H1 (cell line): ENCODE results near the gene HSF4. TPM values are rescaled to one million over a fixed set of nuclear protein-coding genes. Genes with fewer than 3 reads are reported as not detected.
A peak's percentile ranks its signal among the peaks of the same experiment; 100 is the strongest.

Experiments used
- BCL11A ChIP-seq, 2 experiments: IDR thresholded peaks; one replicate each; pipeline ENCODE4 v1.6.1; 2011; ENCODE audit warnings: low read depth in 2 of 2, low read length in 2 of 2, mild to moderate bottlenecking in 2 of 2
- EZH2 ChIP-seq: fragments of 200-600 bp; sonication (generic); IDR thresholded peaks from 2 replicates; pipeline ENCODE4 v1.7.1; 2012; ENCODE audit warnings: low read depth, mild to moderate bottlenecking, moderate library complexity, low read length, inconsistent platforms; ENCODE audit not compliant: severe bottlenecking
- RXRA ChIP-seq: IDR thresholded peaks from 2 replicates; pipeline ENCODE4 v1.6.1; 2011; ENCODE audit warnings: low read depth, mild to moderate bottlenecking, low read length, moderate library complexity; ENCODE audit not compliant: insufficient read depth
- polyA plus RNA-seq, 7 experiments: library from polyadenylated mRNA; depleted of rRNA in 3 of 7; stranded (reverse) in 5 of 7; unstranded in 2 of 7; fragments of >200 nt in 5 of 7; fragments of 200-250 nt in 2 of 7; gene quantifications; 1 replicate in 5 of 7; 2 replicates in 1 of 7; 4 replicates in 1 of 7; pipeline versions ENCODE4 v1.2.1 to v1.2.3, GENCODE V29; 2011 to 2013; ENCODE audit warnings: missing spikeins in 2 of 7, mixed read lengths in 2 of 7
- total RNA-seq: library from RNA; stranded (reverse); fragmentation: NEBNext Ultra II Directional; extraction: Animal tissue kit (Norgen Biotek cat#: 25700); gene quantifications from 2 replicates; pipeline ENCODE4 v1.2.1, GENCODE V29; 2021

HSF4 gene
- total and polyA plus RNA-seq, 2 of the 8 experiments (the other 6 are each of a cell fraction or from before 2014, with no cell fraction given): 0.14 TPM; not detected in 1

DNA sequence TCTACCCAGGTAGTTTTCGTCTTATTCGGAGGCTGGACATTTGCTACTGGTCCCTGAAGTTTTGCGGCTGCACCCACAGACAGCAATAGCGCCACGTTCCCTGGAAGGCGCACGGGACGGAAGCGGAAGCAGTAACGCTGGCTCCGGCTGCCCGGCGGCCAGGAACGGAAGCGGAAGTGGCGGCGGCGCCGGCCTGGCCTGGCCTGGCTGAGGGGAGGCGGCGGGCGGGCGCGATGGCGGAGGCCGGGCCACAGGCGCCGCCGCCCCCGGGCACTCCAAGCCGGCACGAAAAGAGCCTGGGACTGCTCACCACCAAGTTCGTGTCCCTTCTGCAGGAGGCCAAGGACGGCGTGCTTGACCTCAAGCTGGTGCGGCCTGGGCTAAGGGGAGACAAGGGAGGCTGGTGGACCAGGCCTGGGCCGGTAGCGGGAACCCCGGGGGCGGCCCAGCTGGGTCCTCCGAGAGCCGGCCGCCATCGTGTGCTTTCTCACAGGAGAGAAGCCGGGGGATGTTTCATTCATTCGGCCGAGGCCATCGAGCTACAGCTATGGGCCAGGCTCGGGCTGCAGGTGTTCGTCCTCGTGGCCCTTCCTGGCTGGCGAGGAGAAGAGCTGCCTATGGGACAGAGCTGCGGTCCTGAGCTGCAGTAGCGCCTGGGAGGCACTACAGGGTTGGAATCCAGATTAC is 27.6 kb downstream of the HSF4 start, which contains the start of gene E2F4 (continued):
- TF ChIP-seq EZH2: peak; percentile 40
- no peak for TF ChIP-seq BCL11A (IDR thresholded peaks at IDR 0.05; ENCODE audit: low read depth in 2 of 2, low read length in 2 of 2)
- no peak for TF ChIP-seq RXRA
